HG03354 (cell line): ENCODE data around the gene ZNF763.
A peak's percentile ranks its signal among the peaks of the same experiment; 100 is the strongest.
"Not testable (repeated sequence)": the region's sequence is repeated elsewhere in the genome, so short reads cannot be mapped to it uniquely, and the experiment has no call there.

Experiments
- ATAC-seq: cut with Tn5 transposase; IDR thresholded peaks from one replicate; pipeline ENCODE4 v1.9.1; 2021; ENCODE audit warnings: mild to moderate bottlenecking; ENCODE audit not compliant: unreplicated experiment, poor library complexity, severe bottlenecking

The ZNF763 gene

GRCh38 chr19:11970174-11970573 lies 5.3 kb downstream of the ZNF763 start:
- no peak for ATAC-seq

DNA sequence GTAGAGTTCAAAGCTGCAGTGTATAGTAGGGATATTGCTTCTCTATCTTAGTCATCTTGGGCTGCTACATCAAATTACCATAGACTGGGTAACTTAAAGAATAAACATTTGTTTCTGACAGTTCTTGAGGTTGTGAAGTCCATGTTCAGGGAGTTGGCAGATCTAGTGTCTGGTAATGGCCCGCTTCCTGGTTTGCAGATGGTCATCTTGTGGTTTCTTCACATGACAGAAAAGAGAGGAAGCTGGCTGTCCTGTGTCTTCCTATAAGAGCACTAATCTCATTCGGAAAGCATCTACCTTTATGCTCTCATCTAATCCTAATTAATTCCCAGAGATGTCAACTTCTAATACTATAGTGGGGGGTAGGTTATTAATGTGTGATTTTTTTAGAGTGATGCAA lies 6.2 kb downstream of the ZNF763 start:
- no peak for ATAC-seq

DNA sequence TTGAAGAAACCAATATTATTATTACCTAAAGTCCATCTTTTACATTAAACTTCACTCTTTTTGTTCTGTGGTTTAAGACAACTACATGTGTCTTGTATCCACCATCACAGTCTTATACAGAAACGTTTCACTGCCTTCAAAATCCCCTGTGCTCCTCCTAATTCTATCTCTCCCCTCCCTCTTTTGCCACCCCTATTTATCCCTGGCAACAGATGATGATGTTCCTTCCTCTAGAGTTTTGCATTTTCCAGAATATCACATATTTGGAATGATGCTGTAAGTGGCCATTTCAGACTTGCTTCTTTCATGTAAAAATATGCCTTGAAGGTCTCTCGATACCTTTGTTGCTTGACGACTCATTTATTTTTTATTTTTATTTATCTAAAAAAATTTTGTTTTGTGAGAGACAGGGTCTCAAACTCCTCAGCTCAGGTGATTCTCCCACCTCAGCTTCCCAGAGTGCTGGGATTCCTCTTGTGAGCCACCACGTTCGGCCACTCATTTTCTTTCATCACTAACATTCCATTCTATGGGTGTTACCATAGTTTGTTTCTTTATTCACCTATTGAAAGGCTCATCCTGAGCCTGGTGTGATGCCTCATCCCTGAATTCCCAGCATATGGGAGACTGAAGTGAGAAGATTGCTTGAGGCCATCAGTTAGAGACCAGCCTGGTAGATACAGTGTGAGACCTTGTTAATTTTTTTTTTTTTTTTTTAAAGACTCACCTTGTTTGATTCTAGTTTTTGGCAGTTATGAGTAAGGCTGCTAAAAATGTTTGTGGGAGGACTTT lies 8.4 kb downstream of the ZNF763 start:
- ATAC-seq, result no peak

- no peak for ATAC-seq
These were observed 13.8 kb downstream of the ZNF763 start for GRCh38 chr19:11978492-11979100.

DNA sequence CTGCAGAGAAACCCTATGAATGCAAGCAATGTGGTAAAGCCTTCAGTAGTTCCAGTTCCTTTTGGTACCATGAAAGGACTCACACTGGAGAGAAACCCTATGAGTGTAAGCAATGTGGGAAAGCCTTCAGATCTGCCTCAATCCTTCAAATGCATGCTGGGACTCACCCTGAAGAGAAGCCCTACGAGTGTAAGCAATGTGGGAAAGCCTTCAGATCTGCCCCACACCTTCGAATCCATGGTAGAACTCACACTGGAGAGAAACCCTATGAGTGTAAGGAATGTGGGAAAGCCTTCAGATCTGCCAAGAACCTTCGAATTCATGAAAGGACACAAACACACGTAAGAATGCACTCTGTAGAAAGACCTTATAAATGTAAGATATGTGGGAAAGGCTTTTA lies 14.7 kb downstream of the ZNF763 start:
- no peak for ATAC-seq

DNA sequence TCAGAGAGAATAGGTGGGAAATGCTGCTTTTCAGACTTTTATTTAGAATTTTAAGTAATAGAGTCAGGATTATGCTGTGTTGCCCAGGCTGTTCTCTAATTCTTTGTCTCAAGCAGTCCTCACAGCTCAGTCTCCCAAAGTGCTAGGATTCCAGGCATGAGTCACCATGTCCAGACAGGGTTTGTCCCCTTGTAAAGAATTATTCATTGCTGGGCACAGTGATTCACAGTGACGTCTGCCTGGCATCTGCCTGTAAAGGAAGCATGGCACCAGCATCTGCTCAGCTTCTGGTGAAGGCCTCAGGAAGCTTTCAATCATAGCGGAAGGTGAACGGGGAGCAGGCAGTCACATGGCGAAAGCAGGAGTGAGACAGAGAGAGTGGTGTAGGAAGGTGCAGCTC lies 17.7 kb downstream of the ZNF763 start:
- ATAC-seq, result no peak

GRCh38 chr19:11984986-11985385 lies 20.1 kb downstream of the ZNF763 start:
- no peak for ATAC-seq

DNA sequence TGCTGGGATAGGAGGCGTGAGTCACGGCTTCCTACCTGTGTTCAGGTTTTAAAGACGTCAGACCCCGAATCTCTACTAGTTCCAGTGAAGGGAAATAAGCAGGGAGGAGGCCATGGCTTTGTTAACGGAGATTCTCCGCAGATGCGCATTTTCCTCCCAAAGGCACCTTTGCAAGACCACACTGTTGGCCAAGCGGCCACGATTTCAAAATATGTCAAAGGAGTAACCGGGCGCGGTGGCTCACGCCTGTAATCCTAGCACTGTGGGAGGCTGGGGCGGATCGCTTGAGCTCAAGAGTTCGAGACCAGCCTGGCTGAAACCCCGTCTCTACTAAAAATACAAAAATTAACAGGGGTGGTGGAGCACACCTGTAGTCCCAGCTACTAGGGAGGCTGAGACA lies 21.9 kb downstream of the ZNF763 start:
- ATAC-seq, result no peak

DNA sequence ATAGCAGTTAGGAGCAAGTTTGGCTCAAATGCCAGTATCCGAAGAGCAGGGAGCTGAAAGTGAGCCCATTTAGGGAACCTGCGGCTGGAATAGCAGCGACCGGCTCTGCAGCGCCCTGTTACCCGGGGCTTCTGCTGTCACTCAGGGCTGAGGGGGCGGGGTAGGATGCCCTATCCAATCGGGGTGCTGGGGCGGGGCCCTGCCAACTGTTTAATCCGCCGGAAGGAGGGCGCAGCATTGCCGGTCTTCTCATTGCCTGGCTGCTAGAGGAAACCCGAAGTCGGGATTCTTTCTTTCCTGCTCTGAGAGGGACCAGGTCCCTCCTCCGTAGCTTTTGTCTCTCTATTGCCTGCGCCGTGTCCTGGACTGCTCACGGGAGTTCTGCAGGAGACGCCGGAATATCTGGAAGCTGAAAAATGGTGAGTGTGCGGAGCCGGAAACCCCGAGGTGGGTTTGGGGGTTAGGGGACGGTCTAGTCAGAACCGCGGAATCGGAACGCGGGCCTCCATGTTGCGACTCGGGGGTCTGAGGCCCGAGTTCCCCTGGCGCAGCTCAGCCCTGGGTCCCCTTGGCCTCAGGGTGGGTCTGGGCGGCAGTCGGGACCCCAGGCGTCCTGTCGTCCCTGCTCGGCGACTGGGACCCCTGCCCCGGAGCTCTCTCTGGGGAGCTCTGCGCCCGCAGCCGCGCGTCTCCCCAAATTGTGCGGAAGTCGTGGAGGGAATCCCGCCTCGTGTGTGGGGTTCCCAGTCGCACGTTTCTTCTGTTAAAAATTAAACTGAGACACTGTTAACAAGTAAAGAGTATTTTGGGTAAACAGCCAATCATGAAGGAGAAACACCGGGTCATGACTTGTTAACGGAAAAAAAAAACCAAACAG lies 22.8 kb downstream of the ZNF763 start:
- peak; percentile 86 for ATAC-seq

DNA sequence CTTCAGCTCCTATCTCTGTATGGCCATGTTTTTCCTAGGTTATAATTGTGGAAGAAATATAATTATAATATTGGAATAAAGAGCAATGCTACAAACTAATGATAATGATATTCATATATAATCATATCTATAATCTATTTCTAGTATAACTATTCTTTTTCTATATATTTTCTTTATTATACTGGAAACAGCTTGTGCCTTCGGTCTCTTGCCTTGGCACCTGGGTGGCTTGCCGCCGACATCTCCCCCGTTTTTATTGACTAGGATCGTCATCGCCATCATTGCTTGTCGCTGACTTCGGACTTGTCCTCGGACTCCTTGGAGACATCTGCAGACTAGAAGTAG lies 24.2 kb downstream of the ZNF763 start:
- ATAC-seq, result no peak

GRCh38 chr19:11991921-11992320 lies 27.1 kb downstream of the ZNF763 start:
- ATAC-seq, result not testable (repeated sequence)

GRCh38 chr19:11995174-11995573 lies 30.3 kb downstream of the ZNF763 start:
- ATAC-seq, result no peak

DNA sequence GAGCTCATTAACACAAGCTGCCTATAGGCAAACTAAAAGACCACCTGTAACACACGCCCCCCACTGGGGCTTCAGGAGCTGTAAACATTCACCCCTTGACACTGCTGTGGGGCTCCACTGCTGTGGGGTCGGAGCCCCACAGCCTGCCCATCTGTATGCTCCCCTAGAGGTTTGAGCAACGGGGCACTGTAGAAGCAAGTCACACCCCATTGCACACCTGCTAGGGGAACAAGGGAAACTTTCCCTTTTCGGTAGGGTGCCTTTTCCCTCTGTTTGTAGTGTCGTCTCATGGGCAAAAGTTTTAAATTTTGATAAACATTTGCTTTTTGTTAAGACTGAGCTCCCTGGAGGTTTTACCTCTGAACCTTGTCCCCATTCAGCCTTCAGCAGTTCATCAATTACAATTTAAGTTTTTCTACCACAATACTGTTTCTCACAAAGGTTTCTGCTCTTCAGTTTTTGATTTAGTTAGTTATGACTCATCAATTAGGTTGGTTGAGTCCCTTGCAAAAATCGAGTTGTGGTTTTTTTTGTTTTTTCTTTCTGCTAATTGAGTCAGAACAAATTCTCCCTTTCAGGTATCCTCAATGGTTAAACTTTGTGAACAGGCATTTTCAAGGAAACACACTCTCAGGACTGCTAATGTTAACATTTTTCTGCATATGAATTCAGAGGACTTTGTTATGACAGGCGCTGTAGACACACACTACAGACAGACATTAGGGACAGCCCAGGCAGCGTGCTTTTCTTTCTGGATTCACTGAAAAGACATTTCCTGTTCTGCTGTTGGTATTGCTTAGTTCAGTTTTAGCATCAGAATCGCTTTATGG lies 35.5 kb downstream of the ZNF763 start:
- no peak for ATAC-seq

DNA sequence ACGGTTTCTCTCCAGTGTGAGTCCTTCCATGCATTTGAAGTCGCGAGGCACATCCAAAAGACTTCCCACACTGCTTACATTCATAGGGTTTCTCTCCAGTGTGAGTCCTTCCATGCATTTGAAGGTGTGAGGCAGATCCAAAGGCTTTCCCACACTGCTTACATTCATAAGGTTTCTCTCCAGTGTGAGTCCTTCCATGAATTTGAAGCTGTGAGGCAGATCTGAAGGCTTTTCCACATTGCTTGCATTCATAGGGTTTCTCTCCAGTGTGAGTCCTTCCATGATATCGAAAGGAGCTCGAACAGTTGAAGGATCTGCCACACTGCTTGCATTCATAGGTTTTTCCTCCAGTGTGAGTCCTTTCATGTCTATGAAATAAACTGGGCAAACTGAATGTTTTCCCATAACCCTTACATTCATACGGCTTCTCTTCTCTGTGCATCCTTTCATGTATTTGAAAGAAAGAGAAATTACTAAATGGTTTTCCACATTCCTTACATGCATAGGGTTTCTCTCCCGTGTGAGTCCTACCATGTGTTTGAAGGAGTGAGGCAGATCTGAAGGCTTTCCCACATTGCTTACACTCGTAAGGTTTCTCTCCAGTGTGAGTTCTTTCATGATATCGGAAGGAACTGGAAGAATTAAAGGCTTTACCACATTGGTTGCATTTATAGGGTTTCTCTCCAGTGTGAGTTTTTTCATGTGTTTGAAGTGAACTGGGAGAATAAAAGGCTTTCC lies 50.3 kb downstream of the ZNF763 start:
- no peak for ATAC-seq

DNA sequence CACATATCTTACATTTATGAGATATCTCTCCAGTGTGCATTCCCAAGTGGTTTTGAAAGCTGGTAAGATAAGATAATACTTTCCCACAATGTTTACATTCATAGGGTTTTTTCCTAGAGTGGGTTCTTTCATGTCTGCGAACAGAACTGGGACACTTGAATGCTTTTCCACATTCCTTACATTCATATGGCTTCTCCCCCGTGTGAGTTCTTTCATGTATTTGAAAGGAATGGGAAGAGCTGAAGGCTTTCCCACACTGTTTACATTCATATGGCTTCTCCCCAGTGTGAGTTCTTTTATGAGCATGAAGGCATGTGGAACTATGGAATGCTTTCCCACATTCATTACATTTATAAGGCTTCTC lies 50.9 kb downstream of the ZNF763 start:
- ATAC-seq, result no peak
